ENCODE measurements around the gene RAB21.

- TF ChIP-seq CTCF (conservative IDR thresholded peaks at IDR 0.05 in 1 of 2, IDR thresholded peaks at IDR 0.05 in 1 of 2; ENCODE audit: low read depth in 1 of 2, low read length in 2 of 2): no peak
- TF ChIP-seq EZH2 (IDR thresholded peaks at IDR 0.05; ENCODE audit: low read length, missing control alignments): no peak
These were observed 94.6 kb downstream of the RAB21 start for GRCh38 chr12:71849109-71849851.

All from fibroblast of lung (primary cell).